ENCODE data around the gene DMD. TPM values are rescaled to one million over a fixed set of nuclear protein-coding genes. Genes with fewer than 3 reads are reported as not detected.

The DMD gene
- total RNA-seq, 1 experiment from 2014 or later: 2.2 TPM

DNA sequence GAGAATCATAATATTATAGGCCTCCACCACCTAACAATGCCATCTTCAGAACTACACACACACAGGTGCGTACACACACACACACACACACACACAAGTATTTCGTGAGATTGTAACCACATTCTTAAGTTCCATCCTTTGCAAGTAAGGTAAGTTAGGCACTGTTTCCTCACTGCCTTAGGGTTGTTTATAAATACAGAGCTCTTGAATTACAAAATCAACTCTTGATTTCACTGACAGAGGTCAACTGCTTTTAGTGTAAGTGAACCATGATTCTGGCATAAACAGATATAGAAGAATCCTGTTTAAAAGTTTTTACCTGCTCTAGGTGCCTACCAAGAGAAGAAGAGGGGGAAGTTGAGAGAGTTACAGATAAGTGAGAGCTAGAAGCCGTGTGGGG, 166.1 kb downstream of the DMD start:
- in situ Hi-C loops (cut with HindIII; ENCODE audit: low pct_unique_long_range_greater_than_20kb, low sequenced_read_pairs): no loop called here
- intact Hi-C loops (cut with micrococcal nuclease; ENCODE audit: unreplicated experiment): no loop called here
- TF ChIP-seq POLR2AphosphoS5 (IDR thresholded peaks at IDR 0.05; ENCODE audit: low read depth, low read length): no peak
- no peak for TF ChIP-seq SIN3A (IDR thresholded peaks at IDR 0.05; ENCODE audit: borderline replicate concordance, insufficient read depth, low read depth, low read length)
- TF ChIP-seq, protein P1, sequence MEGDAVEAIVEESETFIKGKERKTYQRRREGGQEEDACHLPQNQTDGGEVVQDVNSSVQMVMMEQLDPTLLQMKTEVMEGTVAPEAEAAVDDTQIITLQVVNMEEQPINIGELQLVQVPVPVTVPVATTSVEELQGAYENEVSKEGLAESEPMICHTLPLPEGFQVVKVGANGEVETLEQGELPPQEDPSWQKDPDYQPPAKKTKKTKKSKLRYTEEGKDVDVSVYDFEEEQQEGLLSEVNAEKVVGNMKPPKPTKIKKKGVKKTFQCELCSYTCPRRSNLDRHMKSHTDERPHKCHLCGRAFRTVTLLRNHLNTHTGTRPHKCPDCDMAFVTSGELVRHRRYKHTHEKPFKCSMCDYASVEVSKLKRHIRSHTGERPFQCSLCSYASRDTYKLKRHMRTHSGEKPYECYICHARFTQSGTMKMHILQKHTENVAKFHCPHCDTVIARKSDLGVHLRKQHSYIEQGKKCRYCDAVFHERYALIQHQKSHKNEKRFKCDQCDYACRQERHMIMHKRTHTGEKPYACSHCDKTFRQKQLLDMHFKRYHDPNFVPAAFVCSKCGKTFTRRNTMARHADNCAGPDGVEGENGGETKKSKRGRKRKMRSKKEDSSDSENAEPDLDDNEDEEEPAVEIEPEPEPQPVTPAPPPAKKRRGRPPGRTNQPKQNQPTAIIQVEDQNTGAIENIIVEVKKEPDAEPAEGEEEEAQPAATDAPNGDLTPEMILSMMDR (IDR thresholded peaks at IDR 0.05): no peak
- TF ChIP-seq, protein P2, sequence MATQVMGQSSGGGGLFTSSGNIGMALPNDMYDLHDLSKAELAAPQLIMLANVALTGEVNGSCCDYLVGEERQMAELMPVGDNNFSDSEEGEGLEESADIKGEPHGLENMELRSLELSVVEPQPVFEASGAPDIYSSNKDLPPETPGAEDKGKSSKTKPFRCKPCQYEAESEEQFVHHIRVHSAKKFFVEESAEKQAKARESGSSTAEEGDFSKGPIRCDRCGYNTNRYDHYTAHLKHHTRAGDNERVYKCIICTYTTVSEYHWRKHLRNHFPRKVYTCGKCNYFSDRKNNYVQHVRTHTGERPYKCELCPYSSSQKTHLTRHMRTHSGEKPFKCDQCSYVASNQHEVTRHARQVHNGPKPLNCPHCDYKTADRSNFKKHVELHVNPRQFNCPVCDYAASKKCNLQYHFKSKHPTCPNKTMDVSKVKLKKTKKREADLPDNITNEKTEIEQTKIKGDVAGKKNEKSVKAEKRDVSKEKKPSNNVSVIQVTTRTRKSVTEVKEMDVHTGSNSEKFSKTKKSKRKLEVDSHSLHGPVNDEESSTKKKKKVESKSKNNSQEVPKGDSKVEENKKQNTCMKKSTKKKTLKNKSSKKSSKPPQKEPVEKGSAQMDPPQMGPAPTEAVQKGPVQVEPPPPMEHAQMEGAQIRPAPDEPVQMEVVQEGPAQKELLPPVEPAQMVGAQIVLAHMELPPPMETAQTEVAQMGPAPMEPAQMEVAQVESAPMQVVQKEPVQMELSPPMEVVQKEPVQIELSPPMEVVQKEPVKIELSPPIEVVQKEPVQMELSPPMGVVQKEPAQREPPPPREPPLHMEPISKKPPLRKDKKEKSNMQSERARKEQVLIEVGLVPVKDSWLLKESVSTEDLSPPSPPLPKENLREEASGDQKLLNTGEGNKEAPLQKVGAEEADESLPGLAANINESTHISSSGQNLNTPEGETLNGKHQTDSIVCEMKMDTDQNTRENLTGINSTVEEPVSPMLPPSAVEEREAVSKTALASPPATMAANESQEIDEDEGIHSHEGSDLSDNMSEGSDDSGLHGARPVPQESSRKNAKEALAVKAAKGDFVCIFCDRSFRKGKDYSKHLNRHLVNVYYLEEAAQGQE (IDR thresholded peaks at IDR 0.05; ENCODE audit: insufficient read depth in 1 of 2, low read depth in 2 of 2, low read length in 1 of 2): no peak
- no peak for TF ChIP-seq TCF7L2 (IDR thresholded peaks at IDR 0.05; ENCODE audit: low read depth, low read length)
- CTCF ChIA-PET: no interaction called here
- no TSS peak for BruUV-seq (replicated peaks)
- H3K36me3 ChIP-seq (ENCODE audit: control insufficient read depth, insufficient read depth, low read length): no peaks in the 10 kb centered on the region
- H3K27ac ChIP-seq (ENCODE audit: low read length): no peak overlapping the region
- no peak overlapping the region for H3K4me3 ChIP-seq (ENCODE audit: low read depth in 2 of 2, low read length in 2 of 2)
- POLR2A ChIA-PET: no interaction called here
- DNase-seq (ENCODE audit: low read depth, low spot score) (no peak), ATAC-seq (no peak)
- no peaks in the 10 kb centered on the region for H3K4me1 ChIP-seq (ENCODE audit: control insufficient read depth, insufficient read depth, low read length)
- no peaks in the 10 kb centered on the region for H3K9me3 ChIP-seq (ENCODE audit: control insufficient read depth, insufficient read depth, low read depth, low read length)
- H3K27me3 ChIP-seq (ENCODE audit: control insufficient read depth, insufficient read depth, low read length): no peaks in the 10 kb centered on the region

DNA sequence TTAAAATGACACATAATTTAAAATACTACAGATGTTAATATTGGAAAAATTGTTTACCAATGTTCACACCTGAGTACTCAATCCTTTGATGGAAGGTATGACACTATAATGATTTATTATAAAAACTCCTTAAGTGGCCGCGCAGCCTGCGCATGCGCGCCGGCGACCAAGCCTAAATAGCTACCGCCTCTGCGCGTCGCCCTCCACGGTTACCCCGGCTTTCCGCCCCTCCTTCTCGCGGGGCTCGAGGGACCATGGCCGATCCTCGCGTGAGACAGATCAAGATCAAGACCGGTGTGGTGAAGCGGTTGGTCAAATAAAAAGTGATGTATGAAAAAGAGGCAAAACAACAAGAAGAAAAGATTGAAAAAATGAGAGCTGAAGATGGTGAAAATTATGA, 170.2 kb downstream of the DMD start:
- Histone ChIP-seq H3K36me3 (ENCODE audit: control insufficient read depth, insufficient read depth, low read length) (no peaks in the 10 kb centered on the region), H3K4me3 (ENCODE audit: low read depth in 2 of 2, low read length in 2 of 2) (no peak overlapping the region), H3K27ac (ENCODE audit: low read length) (no peak overlapping the region), H3K27me3 (ENCODE audit: control insufficient read depth, insufficient read depth, low read length) (no peaks in the 10 kb centered on the region), H3K4me1 (ENCODE audit: control insufficient read depth, insufficient read depth, low read length) (no peaks in the 10 kb centered on the region), H3K9me3 (ENCODE audit: control insufficient read depth, insufficient read depth, low read depth, low read length) (no peaks in the 10 kb centered on the region)
- no peak for TF ChIP-seq TCF7L2 (IDR thresholded peaks at IDR 0.05; ENCODE audit: low read depth, low read length)
- no peak for TF ChIP-seq POLR2AphosphoS5 (IDR thresholded peaks at IDR 0.05; ENCODE audit: low read depth, low read length)
- no TSS peak for BruUV-seq (replicated peaks)
- ATAC-seq: no peak
- in situ Hi-C loops (cut with HindIII; ENCODE audit: low pct_unique_long_range_greater_than_20kb, low sequenced_read_pairs) (no loop called here), intact Hi-C loops (cut with micrococcal nuclease; ENCODE audit: unreplicated experiment) (no loop called here)
- ChIA-PET CTCF (no interaction called here), POLR2A (no interaction called here)
- DNase-seq (ENCODE audit: low read depth, low spot score): no peak

DNA sequence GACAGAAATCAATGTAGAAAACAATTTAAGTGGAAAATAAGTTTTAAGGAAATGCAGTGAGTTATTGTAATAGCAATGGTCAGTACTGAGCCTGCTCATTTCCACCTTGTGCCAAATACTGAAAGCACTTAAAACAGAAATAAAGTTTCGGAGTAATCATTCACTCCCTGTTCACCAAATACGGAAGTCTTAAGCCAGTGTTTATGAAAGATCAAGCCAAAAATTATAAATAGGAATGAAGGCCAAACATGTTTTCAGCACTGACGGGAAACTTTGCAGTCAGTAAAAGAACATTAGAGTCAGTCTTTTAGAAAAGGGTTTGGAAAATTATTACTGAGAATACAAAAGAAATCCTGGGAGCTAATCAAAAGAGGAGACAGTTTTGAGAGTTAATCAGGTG, 178.6 kb downstream of the DMD start:
- POLR2A ChIA-PET: no interaction called here

More for the DNA sequence above, 178.6 kb downstream of the DMD start:
- Histone ChIP-seq H3K27me3 (ENCODE audit: control insufficient read depth, insufficient read depth, low read length) (no peaks in the 10 kb centered on the region), H3K4me3 (ENCODE audit: low read depth in 2 of 2, low read length in 2 of 2) (no peak overlapping the region), H3K36me3 (ENCODE audit: control insufficient read depth, insufficient read depth, low read length) (no peaks in the 10 kb centered on the region), H3K9me3 (ENCODE audit: control insufficient read depth, insufficient read depth, low read depth, low read length) (no peaks in the 10 kb centered on the region), H3K4me1 (ENCODE audit: control insufficient read depth, insufficient read depth, low read length) (no peaks in the 10 kb centered on the region), H3K27ac (ENCODE audit: low read length) (no peak overlapping the region)
- intact Hi-C loops (cut with micrococcal nuclease; ENCODE audit: unreplicated experiment) (no loop called here), in situ Hi-C loops (cut with HindIII; ENCODE audit: low pct_unique_long_range_greater_than_20kb, low sequenced_read_pairs) (no loop called here)
- TF ChIP-seq, protein P1 (IDR thresholded peaks at IDR 0.05): no peak
- TF ChIP-seq POLR2AphosphoS5 (IDR thresholded peaks at IDR 0.05; ENCODE audit: low read depth, low read length): no peak
- no peak for TF ChIP-seq TCF7L2 (IDR thresholded peaks at IDR 0.05; ENCODE audit: low read depth, low read length)
- TF ChIP-seq, protein P2 (IDR thresholded peaks at IDR 0.05; ENCODE audit: insufficient read depth in 1 of 2, low read depth in 2 of 2, low read length in 1 of 2): no peak
- no peak for TF ChIP-seq SIN3A (IDR thresholded peaks at IDR 0.05; ENCODE audit: borderline replicate concordance, insufficient read depth, low read depth, low read length)
- ATAC-seq: no peak
- DNase-seq (ENCODE audit: low read depth, low spot score): no peak
- no TSS peak for BruUV-seq (replicated peaks)
- CTCF ChIA-PET: no interaction called here

All from Panc1 (cell line).